NCI-H2227 (cell line): Measurements from ENCODE around the gene PLCXD1.
"Not testable (repeated sequence)": the region's sequence is repeated elsewhere in the genome, so short reads cannot be mapped to it uniquely, and the experiment has no call there.

Experiments
- DNase-seq: peaks from one replicate; lab custom pipeline; 2025; ENCODE audit not compliant: unreplicated experiment; lab: John Stamatoyannopoulos, UW

The PLCXD1 gene

DNA sequence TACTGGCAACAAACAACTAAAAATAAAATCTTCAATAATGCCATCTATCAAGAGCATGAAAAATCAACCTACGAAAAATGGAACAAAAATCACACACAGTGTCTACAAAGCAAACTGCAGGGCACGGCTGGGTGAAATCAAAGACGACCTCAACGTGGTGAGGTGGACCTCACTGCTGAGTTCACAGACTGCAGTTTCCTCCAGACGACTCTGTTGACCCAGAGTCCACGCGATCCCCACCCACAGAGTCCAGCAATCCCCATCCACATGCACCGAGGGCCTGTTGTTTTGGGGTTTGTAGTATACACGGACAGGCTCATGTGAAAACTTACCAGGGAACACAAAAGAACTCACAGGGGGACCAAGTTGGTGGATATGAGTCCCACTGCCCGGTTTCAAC lies 68.5 kb downstream of the PLCXD1 start:
- DNase-seq, result no peak

DNA sequence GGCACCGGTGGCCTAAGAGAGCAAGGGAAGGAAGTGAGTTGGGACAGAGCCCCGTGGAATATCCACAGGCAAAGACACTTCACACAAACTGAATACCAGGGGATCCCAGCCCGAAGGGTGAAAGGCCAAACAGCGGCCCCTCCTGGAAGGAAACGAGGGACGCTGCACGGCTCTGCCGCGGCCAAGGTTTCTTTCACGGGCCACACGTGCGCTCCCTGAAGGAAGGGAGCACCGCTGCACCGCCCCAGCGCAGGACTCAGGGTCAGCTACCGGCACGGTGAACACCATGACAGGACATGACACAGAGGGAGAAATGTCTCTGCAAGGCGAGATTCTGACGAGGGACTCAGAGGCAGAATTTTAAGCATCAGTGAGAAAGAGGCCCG lies 69.0 kb downstream of the PLCXD1 start:
- DNase-seq, result no peak

DNA sequence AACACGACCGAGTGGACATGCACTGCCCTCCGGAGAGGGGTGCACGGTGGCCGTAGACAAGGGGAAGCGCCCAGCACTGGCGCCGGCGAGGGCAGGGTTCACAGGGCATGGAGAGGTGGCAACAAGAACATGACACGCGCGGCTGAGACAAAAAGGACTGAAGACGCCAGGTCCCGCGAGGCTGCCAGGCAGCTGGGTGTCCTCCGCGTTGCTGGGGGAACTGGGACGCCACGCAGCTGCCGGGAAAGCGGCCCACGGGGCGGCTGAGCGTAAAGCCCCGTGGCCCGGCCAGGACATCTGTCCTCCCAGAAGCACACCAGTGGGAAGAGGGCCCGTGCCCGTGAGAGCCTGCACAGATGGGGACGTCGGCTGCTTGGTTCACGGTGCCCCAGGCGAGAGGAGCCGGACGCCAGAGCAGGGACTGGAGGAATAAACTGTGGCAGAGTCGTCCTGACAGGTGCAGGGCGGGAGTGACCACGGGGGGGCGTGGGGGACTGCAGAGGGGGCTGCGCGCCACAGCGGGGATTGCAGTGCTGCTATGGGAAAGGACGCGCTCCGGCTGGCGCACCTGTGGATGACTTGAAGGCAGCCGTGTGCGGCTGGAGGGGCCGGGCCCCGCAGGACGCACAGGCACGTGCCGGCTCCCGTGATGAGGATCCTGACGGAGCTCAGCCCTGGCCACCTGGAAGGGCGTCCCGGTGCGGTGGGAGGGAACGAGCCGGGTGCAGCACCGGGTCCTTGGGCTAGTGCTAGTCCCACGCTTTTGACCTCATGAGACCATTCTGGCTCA lies 69.5 kb downstream of the PLCXD1 start:
- DNase-seq, result no peak

DNA sequence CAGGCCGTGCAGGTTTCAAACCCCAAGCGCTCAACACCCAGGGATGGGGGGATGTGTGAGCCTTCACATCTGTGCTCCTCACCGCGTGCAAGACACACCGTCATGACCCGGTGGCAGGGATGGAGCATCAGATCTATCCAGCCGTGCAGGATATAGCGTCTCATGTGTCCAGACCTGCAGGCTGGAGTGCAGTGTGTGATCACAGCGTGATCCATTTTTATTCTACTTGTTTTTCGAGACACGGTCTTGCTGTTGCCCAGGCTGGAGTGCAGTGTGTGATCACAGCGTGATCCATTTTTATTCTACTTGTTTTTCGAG lies 70.1 kb downstream of the PLCXD1 start:
- DNase-seq, result not testable (repeated sequence)

DNA sequence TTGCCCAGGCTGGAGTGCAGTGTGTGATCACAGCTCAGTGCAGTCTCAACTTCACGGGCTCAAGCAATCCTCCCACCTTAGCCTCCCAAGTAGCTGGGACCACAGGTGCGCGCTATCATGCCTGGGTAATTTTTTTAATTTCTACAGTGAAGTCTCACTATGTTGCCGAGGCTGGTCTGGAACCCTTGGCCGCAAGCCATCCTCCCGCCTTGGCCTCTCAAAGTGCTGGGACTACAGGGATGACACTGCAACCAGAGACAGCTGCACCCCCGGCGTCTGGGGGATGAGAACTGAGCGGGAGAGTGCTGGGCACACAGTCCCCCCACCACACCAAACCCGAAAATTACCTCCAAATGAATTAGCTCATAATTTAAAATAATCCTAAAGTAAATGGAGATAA lies 70.6 kb downstream of the PLCXD1 start:
- DNase-seq, result no peak

DNA sequence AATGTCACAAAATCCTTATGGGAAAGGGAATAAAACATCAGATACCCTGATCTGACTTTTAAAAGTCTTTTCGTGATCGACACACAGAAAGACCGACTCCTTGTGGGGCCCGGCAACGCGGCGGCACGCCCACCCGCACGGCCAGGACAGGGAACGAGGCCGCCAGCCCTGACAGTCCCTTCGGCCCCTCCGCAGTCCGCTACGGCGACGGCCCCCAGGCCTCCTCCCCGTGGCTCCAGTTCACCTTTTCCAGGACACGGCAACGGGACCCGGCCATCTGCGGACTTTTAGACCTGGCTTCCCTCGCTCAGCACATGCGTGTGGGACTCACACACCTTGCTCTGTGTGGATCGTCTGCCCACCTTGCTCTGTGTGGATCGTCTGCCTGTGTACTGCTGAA lies 71.0 kb downstream of the PLCXD1 start:
- DNase-seq, result no peak

DNA sequence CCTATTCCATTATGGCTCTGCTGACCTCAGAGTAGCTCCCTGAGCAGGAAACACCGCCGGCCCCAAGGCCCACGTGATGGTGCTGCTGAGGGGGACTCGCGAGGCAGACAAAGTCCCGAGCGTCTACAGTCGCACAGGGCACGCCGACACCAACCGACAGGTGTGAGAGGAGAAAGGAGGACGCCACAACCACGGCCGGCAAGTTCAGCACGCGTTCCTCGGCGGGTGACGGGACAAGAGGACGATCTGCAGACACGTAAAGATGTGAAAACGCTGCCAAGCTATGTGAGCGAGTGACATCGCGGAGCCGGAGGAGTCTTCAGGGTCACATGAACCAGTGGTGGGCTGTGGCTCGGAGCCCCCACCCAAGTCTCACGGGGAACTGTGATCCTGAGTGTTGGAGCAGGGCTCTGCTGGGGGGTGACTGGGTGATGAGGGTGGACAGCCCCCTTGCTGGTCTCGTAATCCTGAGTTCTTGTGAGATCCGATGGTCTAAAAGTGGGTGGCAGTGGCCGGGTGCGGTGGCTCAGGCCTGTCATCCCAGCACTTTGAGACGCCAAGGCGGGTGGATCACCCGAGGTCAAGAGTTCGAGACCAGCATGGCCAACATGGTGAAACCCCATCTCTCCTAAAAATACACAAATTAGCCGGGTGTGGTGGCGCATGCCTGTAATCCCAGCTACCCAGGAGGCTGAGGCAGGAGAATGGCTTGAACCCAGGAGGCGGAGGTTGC lies 71.6 kb downstream of the PLCXD1 start:
- no peak for DNase-seq
